GM06990 (cell line): ENCODE measurements around the gene TUBB4A.

Experiments
- DNase-seq: peaks from one replicate; pipeline ENCODE4 v3.0.0-alpha.2; 2011; ENCODE audit not compliant: insufficient read length; ENCODE audit errors: extremely low read depth
- H3K27me3 ChIP-seq: replicated peaks from 2 replicates; pipeline ENCODE4 v1.6.0; 2011; ENCODE audit warnings: low read length; ENCODE audit not compliant: control insufficient read depth, insufficient read depth
- H3K36me3 ChIP-seq: 2 replicates; pipeline ENCODE4 v1.5.1; 2011; ENCODE audit warnings: low read length; ENCODE audit not compliant: control insufficient read depth, insufficient read depth
- H3K4me3 ChIP-seq: replicated peaks from 2 replicates; pipeline ENCODE4 v1.5.1; 2011; ENCODE audit warnings: low read depth, mild to moderate bottlenecking, control low read depth, low read length
- CTCF ChIP-seq: IDR thresholded peaks from 2 replicates; pipeline ENCODE4 v1.5.1; 2011; ENCODE audit warnings: low read length, control low read depth, mild to moderate bottlenecking, inconsistent platforms; ENCODE audit not compliant: insufficient read depth, poor library complexity, severe bottlenecking

The TUBB4A gene

GRCh38 chr19:6457958-6458694 is 44.0 kb downstream of the TUBB4A start:
- peak overlapping the region; percentile 74 for H3K4me3 ChIP-seq
- H3K27me3 ChIP-seq = no peaks in the 10 kb centered on the region
- TF ChIP-seq CTCF = no peak
- peak; percentile 57 for DNase-seq
- peaks cover 24% of the 10 kb centered on the region for H3K36me3 ChIP-seq

- DNase-seq = no peak
- H3K36me3 ChIP-seq = peaks cover 36% of the 10 kb centered on the region
- H3K4me3 ChIP-seq = no peak overlapping the region
- H3K27me3 ChIP-seq = no peaks in the 10 kb centered on the region
- no peak for TF ChIP-seq CTCF
Observed at GRCh38 chr19:6455924-6456323, 46.2 kb downstream of the TUBB4A start.

GRCh38 chr19:6453951-6454565 is 48.1 kb downstream of the TUBB4A start:
- no peaks in the 10 kb centered on the region for H3K27me3 ChIP-seq
- DNase-seq = no peak
- no peak for TF ChIP-seq CTCF
- H3K4me3 ChIP-seq = no peak overlapping the region
- H3K36me3 ChIP-seq = peaks cover 36% of the 10 kb centered on the region

- no peak for DNase-seq
- no peak for TF ChIP-seq CTCF
- Histone ChIP-seq H3K36me3 (peaks cover 37% of the 10 kb centered on the region), H3K27me3 (no peaks in the 10 kb centered on the region), H3K4me3 (no peak overlapping the region)
Observed at GRCh38 chr19:6452899-6453298, 49.2 kb downstream of the TUBB4A start.

GRCh38 chr19:6452223-6452614 is 49.9 kb downstream of the TUBB4A start:
- no peak for DNase-seq
- Histone ChIP-seq H3K36me3 (peaks cover 36% of the 10 kb centered on the region), H3K27me3 (no peaks in the 10 kb centered on the region), H3K4me3 (no peak overlapping the region)
- TF ChIP-seq CTCF = no peak
